ENCODE results near the gene SLIT3. TPM values are rescaled to one million over a fixed set of nuclear protein-coding genes. Genes with fewer than 3 reads are reported as not detected.

Gene SLIT3
- total and polyA plus RNA-seq, 9 of the 15 experiments (the other 6 are each of a cell fraction or from before 2014, with no cell fraction given): 0.01 to 0.04 TPM; not detected in 7

DNA sequence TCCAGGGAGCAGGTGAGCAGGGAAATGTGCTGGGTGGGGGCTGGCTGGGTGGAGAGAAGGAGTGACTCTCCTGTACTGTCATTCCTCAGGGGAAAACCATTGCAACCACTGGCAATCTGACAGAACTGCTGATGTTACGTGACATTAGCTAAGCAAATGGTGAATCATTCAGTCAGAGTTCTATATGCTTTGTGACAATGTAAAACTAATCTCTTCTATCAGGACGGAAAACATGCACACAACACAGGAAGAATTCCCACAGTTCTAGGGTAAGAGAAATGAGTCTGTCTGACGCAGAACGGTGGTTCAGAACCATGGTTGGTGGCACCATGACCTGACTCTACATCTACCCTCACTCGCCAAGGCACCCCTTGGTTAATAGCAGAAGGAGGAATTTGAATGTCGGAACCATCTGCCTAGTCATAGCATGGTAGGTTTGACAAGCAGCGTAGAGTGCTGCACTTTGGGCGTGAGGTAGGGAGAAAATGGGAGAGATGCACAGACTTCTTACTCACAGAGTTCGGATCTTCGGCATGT lies 478.1 kb downstream of the SLIT3 start:
- Histone ChIP-seq H4K20me1 (replicated peaks; ENCODE audit: control insufficient read depth, insufficient read depth, low read length) (no peaks in the 10 kb centered on the region; the same call in 1 of the 2 replicates), H3K9me3 (replicated peaks; ENCODE audit: control insufficient read depth, insufficient read depth, low read depth, low read length) (no peaks in the 10 kb centered on the region), H3K4me3 (no peak overlapping the region), H3K9me1 (ENCODE audit: control insufficient read depth, insufficient read depth, low read length) (no peaks in the 10 kb centered on the region), H3K36me3 (ENCODE audit: control insufficient read depth, insufficient read depth, low read length) (no peaks in the 10 kb centered on the region), H3K79me2 (ENCODE audit: control insufficient read depth, insufficient read depth, low read length) (no peaks in the 10 kb centered on the region), H3K4me2 (ENCODE audit: insufficient read depth, low read length) (no peak overlapping the region), H3K9ac (ENCODE audit: insufficient read depth in 1 of 2, low read depth in 2 of 2, low read length in 2 of 2) (no peak overlapping the region), H3K4me1 (replicated peaks in 1 of 2; ENCODE audit: control insufficient read depth in 2 of 2, insufficient read depth in 2 of 2, low read length in 2 of 2) (no peaks in the 10 kb centered on the region), H2AFZ (ENCODE audit: low read depth, low read length) (no peak overlapping the region), H3K27ac (ENCODE audit: extremely low read depth, low read depth, low read length) (no peak overlapping the region; the same call in 2 of the 3 replicates), H3K27me3 (ENCODE audit: control insufficient read depth in 2 of 2, insufficient read depth in 2 of 2, low read length in 2 of 2) (peaks cover 19 to 47% of the 10 kb centered on the region in 2 experiments)
- ATAC-seq (no peak; the same call in 2 of the 3 replicates), DNase-seq (ENCODE audit: extremely low read depth in 1 of 4, low spot score in 3 of 4) (no peak), FAIRE-seq (no peak)
- intact Hi-C loops (cut with micrococcal nuclease) (no loop called here), in situ Hi-C loops (cut with MboI) (no loop called here)
- ChIA-PET POLR2A (no interaction called here), CTCF (ENCODE audit: low intra/inter-chr PET ratio) (no interaction called here)
- WGBS (ENCODE audit: insufficient coverage, low coverage, missing lambda C conversion rate): under 1% methylated on average over 10 of the region's 10 CpGs
- BruUV-seq (replicated peaks): no TSS peak
- no peak for TF ChIP-seq RBBP5 (IDR thresholded peaks at IDR 0.05; ENCODE audit: borderline replicate concordance, insufficient read depth, low read length, poor library complexity, severe bottlenecking)
- no peak for TF ChIP-seq CHCHD3 (CRISPR knock-in tag; IDR thresholded peaks at IDR 0.05)
- TF ChIP-seq, protein P1, sequence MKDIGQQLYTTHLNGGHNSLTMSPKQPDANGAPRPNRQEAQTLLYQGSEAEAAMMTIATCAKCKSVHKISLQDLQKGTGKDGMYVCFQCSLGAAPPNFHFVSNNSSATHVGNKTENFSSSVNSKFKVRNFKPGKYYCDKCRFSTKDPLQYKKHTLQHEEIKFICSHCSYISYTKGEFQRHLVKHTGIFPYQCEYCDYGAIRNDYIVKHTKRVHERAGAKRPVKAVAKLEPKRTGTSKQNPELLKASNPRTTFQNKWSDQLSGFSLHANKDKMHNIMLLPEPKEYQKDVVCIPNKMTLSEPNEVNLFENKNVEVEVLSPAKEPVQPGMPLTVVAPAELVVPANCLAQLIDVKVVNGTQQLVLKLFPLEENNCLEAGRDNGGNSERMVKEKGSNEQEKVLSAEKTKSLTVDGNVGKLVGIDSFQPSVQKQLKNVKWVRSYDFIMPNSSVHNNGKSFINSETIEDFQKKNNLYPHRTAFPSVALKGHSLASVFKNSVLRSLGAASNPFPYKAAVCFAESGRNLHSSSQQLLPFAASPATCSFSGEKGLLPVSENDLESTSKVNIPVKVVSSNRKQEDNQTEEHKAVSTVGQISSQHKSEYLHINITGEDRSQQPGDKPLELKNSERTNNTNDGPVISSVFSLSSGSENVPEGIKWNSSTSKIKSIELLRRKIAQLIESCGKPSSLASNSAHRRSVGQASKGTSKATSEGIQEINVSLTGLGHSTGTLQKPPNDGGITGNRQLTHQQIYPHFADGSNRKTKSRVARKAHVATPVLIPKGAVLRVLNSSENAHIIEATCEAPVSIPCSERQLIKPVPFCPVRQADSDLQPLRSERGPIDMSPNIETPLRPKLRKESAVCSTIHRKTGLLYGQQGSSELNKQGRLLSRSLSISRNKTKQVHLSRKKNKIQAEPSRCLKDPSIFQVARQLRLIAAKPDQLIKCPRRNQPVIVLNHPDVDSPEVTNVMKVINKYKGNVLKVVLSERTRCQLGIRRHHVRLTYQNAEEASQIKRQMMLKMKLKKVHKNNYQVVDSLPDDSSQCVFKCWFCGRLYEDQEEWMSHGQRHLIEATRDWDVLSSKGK (CRISPR knock-in tag; IDR thresholded peaks at IDR 0.05): no peak
- no peak for TF ChIP-seq ETV6 (IDR thresholded peaks at IDR 0.05; ENCODE audit: borderline replicate concordance in 1 of 2, low read depth in 2 of 2, low read length in 1 of 2)
- no peak for TF ChIP-seq ETV6 (CRISPR knock-in tag; IDR thresholded peaks at IDR 0.05; ENCODE audit: borderline replicate concordance)
- TF ChIP-seq SIRT6 (IDR thresholded peaks at IDR 0.05; ENCODE audit: low read depth, low read length): no peak
- TF ChIP-seq SIN3B (IDR thresholded peaks at IDR 0.05; ENCODE audit: low read depth): no peak
- no peak for TF ChIP-seq ZFX (CRISPR knock-in tag; IDR thresholded peaks at IDR 0.05)
- TF ChIP-seq GABPB1 (CRISPR knock-in tag; IDR thresholded peaks at IDR 0.05): no peak
- no peak for TF ChIP-seq BRF1 (IDR thresholded peaks at IDR 0.05; ENCODE audit: borderline replicate concordance, extremely low read depth, insufficient read length)
- peak; percentile 83 for TF ChIP-seq ZNF584 (CRISPR knock-in tag; IDR thresholded peaks at IDR 0.05; ENCODE audit: low read depth)
- no peak for TF ChIP-seq ZBTB17 (CRISPR knock-in tag; IDR thresholded peaks at IDR 0.05)
- TF ChIP-seq ZNF24 (IDR thresholded peaks at IDR 0.05): no peak
- TF ChIP-seq BHLHE40 (IDR thresholded peaks at IDR 0.05; ENCODE audit: low read length): no peak
- no peak for TF ChIP-seq PRPF4 (IDR thresholded peaks at IDR 0.05; ENCODE audit: insufficient read depth, low read depth, low read length, poor library complexity, severe bottlenecking)
- TF ChIP-seq, protein P2, sequence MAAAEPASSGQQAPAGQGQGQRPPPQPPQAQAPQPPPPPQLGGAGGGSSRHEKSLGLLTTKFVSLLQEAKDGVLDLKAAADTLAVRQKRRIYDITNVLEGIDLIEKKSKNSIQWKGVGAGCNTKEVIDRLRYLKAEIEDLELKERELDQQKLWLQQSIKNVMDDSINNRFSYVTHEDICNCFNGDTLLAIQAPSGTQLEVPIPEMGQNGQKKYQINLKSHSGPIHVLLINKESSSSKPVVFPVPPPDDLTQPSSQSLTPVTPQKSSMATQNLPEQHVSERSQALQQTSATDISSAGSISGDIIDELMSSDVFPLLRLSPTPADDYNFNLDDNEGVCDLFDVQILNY (CRISPR knock-in tag; IDR thresholded peaks at IDR 0.05): no peak
- TF ChIP-seq RAD21 (CRISPR knock-in tag; conservative IDR thresholded peaks at IDR 0.05 in 1 of 2, IDR thresholded peaks at IDR 0.05 in 1 of 2): no peak
- no peak for TF ChIP-seq HMGN3 (IDR thresholded peaks at IDR 0.05; ENCODE audit: borderline replicate concordance, extremely low read depth, insufficient read length, low read depth, low read length)
- TF ChIP-seq MEF2D (tag; conservative IDR thresholded peaks at IDR 0.05; ENCODE audit: low read depth): no peak
